GM18907 (cell line): ENCODE data around the gene SLIT3.

Experiments
- ATAC-seq: cut with Tn5 transposase; IDR thresholded peaks from one replicate; pipeline ENCODE4 v1.9.1; 2021; ENCODE audit warnings: mild to moderate bottlenecking, moderate library complexity; ENCODE audit not compliant: unreplicated experiment

The SLIT3 gene

DNA sequence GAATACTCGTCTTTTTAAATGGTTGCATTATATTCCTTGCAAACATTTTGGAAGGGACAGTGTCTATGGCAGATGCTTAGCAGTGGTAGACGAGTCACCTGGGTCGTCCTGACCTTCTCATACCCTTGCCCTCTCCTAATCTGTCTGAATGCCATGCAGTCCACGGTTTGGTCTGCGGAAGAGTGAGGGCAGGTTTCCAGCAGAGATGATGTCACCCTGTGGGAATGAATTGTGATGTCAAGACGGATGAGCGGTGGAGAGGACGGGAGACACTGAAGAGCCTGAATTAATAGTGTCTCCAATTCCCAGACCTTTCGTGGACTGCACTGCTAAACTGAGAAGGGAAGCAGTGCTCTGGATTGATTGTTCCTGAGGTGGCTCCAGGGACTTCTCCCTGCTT lies 392.7 kb downstream of the SLIT3 start:
- no peak for ATAC-seq

GRCh38 chr5:168903061-168903460 lies 397.9 kb downstream of the SLIT3 start:
- ATAC-seq: no peak

DNA sequence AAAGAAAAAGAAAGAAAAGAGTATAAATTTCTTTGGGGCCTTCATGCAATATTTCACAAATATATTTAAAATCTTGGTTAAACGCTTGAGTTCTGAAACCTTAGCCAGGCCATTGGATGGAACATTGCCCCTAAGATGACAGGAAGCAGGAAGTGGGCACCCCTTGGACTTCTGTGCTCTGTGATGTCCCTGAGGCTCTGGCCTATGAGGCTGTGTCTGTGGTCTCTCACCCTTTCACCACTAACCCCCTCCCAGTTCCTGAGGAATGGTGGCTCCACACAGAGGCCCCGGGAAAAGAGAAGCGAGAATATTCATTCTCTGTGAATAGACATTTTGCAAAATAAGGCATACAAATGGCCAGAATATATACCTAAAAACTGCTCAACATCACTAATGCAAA lies 401.3 kb downstream of the SLIT3 start:
- no peak for ATAC-seq

- ATAC-seq: no peak
Observed at GRCh38 chr5:168899264-168899663, 401.7 kb downstream of the SLIT3 start.

DNA sequence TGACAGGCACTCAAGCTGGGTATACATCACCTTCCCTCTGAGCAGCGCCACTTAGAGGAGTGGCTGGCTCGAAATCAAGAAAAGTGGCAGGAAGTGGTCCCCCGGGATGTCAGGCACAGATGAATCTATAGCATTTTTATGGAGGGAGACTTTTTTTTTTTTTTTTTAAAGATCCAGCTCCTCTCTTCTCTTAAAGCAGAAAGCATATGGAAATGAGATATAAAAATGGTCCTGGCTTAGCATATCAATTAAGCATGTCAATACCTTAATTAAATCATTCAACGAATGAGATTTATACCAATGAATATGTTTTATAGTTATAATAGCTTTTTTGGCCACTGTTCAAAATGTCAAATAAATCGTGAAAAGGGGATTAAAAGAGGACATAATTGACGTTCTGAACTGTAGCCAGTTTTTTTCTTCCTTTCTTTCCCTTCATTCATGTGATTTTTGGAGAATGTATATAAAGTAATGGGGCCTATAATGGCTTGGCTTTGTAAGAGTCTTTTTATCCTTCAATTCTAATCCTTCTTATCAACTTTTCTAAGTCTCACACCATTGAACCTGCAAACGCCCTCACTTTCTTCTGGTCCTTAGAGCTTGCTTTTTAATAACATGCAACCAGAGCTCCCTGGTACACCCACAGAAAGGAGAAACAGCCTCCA lies 402.6 kb downstream of the SLIT3 start:
- no peak for ATAC-seq

DNA sequence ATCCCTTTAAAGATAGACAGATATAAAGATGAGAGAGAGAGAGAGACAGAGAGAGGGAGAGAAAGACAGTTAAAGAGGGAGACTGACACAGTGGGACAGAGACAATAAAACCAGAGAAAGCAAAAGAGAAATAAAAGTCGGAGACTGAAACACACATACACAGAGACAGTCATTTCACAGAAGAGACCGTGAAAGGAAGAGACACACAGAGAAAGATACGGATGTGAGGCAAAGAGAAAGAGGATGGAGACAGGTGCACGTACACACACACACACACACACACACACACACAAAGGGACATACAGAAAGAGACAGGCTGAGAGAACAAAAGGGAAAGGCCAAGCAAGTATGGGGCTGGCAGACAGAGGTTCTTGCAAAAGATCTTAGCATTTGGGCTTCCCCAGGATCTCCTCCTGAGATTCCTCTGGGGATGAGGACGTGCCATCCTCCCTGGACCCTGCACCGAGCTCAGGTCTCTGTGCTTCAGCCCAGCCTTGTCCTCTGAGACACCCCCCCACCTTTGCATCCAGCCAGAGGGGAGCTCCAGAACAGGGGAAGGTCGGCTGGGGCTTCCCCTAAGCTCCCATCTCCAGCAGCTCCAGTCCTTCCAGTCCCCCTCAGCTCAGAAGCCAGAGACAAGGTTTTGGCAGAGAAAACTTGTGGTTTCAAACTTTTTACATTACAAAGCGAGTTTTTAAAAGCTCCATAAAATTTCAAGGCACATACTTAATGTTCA lies 403.4 kb downstream of the SLIT3 start:
- no peak for ATAC-seq

- ATAC-seq: no peak
Observed at GRCh38 chr5:168895295-168896071, 405.5 kb downstream of the SLIT3 start.

DNA sequence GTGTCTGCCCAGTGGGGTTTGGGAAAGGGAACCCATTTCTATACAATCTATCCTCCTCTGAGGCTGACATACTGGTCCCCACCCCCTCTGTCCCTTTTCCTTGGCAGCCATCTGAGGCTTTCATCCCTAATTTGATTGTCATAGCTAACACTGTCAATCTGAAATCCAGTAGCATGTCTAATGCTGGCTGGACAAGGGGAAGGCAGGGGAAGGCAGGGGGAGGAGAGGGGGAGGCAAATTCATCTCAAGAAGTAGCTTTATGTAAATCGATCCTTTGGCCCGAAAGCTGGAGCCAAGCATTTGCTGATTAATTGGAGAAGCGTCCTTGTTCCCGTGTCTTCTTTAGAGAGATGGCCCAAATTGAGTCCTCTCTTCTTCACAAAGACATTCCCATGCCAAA lies 407.7 kb downstream of the SLIT3 start:
- no peak for ATAC-seq

GRCh38 chr5:168892618-168893186 lies 408.2 kb downstream of the SLIT3 start:
- ATAC-seq: no peak

DNA sequence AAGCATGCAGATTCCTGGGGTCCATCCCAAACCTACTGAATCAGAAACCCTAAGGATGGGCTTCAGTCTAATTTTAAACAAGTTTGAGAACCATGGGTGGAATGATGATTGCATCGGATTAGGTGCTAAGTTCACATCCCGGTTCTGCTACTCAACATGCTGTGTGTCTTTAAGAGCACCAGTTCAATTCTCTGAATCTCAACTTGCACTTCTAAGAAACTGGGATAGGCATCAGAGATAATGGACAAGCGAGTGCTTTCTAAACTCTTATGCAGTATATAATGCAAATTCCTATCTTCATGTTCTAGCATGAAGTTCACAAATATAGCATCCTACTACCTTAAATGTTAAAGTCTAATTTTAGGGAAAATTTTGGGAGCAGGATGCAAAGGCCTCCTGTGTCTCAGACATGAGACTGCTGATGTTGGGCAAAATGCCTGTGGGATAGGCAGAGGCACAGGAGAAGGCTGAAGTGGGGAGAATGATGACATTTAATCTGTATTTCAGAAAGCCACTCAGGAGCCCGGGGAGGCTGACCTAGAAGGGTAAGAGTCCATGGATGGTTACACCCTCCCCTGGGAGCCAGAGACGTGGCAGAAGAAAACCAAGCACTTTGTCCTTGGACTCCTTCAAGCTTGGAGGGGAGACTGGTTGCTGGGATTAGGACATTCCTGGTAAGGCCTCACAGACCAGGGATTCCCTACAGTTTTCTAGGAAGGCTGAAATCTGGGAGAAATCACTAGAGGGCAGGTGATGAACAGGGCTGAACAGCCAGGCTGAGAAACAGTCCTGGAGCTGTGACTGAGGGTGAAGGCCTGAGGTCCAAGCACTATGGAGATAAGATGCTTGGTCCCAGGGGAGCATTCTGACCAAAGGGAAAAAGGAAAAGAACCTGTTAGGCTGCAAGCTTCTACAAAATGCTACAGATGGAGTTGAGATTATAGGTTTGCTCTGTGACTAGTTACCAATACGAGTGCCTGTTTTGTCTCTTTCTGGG lies 409.8 kb downstream of the SLIT3 start:
- no peak for ATAC-seq

GRCh38 chr5:168889039-168889438 lies 411.9 kb downstream of the SLIT3 start:
- ATAC-seq: no peak

GRCh38 chr5:168887931-168888330 lies 413.0 kb downstream of the SLIT3 start:
- no peak for ATAC-seq

- ATAC-seq: no peak
Observed at GRCh38 chr5:168886157-168886556, 414.8 kb downstream of the SLIT3 start.

- ATAC-seq: no peak
Observed at GRCh38 chr5:168885324-168886120, 415.4 kb downstream of the SLIT3 start.

DNA sequence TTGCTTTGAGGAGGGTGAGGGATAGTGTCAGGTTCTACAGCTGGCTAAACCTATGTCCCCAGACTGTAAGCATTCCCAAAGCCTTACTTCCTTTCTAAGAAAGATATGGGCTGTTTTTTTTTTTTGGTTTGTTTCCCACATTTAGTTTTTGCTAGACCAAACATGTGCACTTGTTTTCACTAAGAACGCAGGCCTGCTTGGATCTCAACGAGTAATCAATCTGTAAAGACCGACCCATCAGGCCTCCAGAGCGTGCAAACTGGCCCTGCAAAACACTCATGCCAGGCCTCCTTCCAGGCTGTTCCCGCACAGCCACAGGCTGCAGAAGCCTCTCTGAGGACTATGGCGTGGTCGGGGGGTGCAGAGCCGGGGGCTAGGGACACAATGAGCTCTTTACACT lies 416.9 kb downstream of the SLIT3 start:
- no peak for ATAC-seq

GRCh38 chr5:168883281-168883741 lies 417.6 kb downstream of the SLIT3 start:
- ATAC-seq: no peak

GRCh38 chr5:168882283-168882682 lies 418.7 kb downstream of the SLIT3 start:
- no peak for ATAC-seq

DNA sequence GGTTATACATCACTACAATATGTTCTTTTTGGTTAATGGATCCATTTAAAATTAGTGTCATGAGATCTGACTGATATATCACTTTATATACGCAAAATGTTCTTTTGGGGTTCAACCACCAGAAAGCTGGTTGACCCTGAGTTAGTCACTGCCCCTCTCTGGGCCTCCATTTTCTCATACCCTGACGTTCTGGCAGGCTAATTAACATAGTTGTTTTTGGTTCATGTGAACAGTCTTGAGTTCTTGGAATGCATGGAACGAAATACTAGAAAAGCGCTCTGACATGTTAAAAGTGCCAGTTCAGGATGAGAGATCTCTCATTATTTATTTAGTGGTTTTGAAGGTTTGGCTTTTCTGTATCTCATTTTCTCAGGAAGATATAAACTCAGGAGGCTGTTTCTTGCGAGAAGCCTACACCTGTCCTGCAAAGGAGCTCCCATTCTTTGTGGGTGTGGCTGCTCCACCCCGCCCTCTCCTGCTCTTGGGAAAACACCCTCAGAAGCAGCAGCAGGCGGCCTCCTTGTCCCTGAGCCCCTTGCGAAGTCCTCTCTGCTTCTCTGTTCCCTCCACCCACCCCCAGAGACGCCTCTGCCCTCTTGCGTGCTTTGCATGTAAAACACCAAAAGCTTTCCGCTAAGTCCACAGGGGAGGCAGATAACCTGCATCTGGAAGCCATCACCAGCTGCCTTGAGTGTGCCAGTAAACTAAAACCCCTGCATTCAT lies 419.4 kb downstream of the SLIT3 start:
- ATAC-seq: no peak

DNA sequence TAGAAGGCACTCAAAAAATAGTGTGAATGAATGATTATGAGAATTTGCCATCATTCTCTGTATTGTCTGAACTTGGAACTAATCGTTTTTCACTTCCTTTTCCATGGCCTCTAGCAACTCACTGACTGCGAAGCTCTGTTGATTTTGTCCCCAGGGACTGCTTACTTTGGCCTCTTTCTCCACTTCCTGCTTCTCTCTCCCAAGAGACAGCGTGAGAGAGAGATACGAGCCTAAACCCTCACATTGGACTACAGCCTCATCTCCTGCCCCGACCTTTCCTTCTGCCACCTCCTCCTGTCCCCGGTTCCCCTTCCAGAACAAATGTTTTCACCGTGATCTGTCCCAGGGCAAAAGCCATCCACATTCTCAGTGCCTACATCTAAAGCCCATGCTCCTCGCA lies 421.0 kb downstream of the SLIT3 start:
- peak; percentile 96 for ATAC-seq
